Activated CD4-positive, alpha-beta T cell treated with anti-CD3 and anti-CD28 coated beads for 48 hours (primary cell): ENCODE measurements around the gene EIF4E1B.
"Not testable (repeated sequence)": the region's sequence is repeated elsewhere in the genome, so short reads cannot be mapped to it uniquely, and the experiment has no call there.

Experiments used
- DNase-seq: peaks from one replicate; pipeline ENCODE4 v3.0.0-alpha.2; 2020

Gene EIF4E1B, protein sequence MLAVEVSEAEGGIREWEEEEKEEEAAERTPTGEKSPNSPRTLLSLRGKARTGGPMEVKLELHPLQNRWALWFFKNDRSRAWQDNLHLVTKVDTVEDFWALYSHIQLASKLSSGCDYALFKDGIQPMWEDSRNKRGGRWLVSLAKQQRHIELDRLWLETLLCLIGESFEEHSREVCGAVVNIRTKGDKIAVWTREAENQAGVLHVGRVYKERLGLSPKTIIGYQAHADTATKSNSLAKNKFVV

GRCh38 chr5:176629853-176630680 is at the start of gene EIF4E1B, which contains the start of gene SNCB:
Gene EIF4E1B (plus strand): TSS chr5:176630675. CDS start chr5:176642788, 12,113 bp downstream.
Gene SNCB (minus strand): TSS chr5:176630534. CDS start chr5:176629654, 880 bp downstream.
- DNase-seq, result peak; percentile 68

DNA sequence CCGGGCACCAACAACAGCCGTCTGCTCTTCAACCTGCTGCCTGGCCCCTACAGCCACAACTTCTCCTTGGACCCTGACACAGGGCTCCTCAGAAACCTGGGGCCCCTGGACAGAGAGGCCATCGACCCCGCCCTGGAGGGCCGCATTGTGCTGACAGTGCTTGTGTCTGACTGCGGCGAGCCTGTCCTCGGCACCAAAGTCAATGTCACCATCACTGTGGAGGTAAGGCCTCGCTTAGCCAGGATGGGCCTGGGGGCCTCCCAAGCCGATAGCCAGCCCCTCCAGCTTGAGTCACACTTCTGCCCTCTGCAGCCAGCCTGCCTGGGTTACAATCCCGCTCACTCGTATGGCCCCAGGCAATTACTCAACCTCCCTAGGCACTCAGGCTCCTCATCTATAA is 49.1 kb upstream of the EIF4E1B start:
- DNase-seq, result no peak

GRCh38 chr5:176583076-176583475 is 47.4 kb upstream of the EIF4E1B start:
- no peak for DNase-seq

DNA sequence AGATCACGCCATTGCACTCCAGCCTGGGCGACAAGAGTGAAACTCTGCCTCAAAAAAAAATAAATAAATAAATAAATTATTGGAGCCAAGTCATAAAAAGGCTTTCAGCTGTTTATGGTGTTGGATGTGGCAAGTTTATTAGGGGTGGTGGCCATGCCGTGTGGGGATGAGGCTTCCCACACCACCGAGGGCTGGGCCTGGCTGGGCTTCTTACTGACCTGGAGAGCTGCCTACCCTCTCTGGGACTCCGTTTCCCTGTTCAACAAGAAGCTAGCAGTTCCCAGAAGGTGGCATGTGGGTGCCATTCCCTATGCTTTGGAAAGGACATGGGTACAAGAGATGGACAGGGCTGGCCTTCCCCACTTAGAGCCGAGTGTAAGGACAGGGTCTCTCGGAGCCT is 43.1 kb upstream of the EIF4E1B start:
- no peak for DNase-seq

DNA sequence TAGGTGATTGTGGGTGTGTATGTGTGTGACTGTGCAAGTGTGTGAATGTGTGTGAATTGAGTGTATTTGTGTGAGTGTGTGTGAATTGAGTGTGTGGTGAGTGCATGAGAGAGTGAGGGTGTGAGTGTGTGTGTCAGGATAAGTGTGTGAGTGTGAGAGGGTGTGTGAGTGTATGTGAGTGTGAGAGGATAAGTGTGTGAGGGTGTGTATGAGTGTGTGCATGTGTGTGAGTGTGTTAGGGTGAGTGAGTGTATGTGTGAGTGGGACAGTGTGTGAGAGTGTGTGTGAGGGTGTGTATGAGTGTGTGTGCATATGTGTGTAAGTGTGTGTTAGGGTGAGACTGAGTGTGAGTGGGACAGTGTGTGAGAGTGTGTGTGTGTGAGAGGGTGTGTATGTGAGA is 42.2 kb upstream of the EIF4E1B start:
- no peak for DNase-seq

DNA sequence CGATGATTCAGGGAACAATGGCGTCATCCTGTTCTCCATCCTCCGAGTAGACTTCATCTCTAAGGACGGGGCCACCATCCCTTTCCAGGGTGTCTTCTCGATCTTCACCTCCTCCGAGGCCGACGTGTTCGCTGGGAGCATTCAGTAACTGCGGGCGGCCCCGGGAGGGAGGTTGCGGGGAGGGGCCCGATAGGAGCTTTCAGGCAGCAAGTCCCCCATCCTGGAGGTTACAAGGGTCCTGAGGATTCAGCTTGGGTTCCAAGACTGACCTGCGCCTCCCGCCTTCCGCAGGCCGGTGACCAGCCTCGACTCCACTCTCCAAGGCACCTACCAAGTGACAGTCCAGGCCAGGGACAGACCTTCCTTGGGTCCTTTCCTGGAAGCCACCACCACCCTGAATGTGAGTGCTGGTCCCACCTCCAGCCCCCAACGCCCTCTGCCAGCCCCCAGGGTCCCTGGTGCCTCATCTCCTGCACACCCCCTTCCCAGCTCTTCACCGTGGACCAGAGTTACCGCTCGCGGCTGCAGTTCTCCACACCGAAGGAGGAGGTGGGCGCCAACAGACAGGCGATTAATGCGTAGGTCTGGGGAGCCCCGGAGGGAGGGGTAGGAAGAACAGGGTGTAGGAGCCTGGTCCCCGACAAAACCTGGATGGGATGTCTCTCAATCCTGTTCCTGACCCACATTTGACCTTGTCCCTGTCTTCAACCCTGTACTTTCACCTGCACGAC is 41.3 kb upstream of the EIF4E1B start:
- DNase-seq, result no peak

- no peak for DNase-seq
Observed at GRCh38 chr5:176590035-176590717, 40.3 kb upstream of the EIF4E1B start.

DNA sequence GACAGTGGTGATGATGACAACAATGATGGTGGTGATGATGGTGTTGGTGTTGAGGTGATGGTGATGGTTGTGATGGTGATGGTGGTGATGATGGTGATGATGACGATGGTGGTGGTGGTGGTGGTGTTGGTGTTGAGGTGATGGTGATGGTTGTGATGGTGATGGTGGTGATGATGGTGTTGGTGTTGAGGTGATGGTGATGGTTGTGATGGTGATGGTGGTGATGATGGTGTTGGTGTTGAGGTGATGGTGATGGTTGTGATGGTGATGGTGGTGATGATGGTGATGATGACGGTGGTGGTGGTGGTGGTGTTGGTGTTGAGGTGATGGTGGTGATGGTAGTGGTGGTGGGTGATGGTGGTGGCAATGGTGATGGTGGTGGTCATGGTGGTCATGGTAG is 38.8 kb upstream of the EIF4E1B start:
- not testable (repeated sequence) for DNase-seq

DNA sequence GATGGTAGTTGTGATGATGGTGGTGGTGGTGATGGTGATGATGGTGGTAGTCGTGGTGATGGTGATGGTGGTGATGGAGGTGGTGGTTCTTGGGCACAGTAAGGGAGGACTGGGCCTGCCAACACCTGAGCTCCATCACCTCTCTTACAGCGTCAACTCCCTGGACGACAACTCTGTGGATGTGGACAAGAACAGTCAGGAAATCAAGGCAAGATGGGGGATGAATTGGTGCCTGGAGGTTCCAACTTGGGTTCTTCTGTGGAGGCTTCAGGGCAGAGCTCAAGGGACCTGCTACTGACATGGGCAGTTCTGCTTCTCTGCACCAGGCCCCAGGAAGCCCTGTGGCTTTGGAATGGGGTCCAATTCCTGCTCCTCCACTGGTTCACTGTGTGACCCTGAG is 37.9 kb upstream of the EIF4E1B start:
- no peak for DNase-seq

DNA sequence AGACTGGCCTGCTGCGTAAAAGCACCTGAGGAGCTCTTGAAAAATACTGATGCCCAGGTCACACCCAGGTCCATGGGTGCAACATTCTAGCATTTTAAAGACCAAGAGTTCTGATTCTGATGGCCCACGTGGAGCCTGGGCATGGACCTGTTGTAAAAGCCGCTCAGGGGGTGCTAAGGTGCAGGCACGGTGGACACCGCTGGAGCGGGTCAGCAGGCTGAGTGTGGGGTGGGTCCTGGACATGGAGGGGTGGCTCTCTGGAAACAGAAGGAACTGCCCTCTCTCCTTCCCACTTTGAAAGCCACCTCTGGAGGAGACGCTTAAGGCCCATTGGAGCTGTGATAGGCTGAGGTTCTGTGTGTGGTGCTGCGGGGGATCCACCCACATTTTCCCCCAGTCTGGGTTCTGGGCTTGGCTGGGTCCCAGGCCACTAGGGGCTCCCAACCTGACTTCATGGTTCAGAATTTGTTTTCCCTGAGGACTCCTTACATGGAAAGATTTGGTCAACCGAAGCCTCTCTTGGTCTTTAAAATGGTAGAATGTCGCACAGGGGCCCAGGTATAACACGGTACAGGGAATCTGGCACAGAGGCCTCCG is 37.1 kb upstream of the EIF4E1B start:
- DNase-seq, result no peak

DNA sequence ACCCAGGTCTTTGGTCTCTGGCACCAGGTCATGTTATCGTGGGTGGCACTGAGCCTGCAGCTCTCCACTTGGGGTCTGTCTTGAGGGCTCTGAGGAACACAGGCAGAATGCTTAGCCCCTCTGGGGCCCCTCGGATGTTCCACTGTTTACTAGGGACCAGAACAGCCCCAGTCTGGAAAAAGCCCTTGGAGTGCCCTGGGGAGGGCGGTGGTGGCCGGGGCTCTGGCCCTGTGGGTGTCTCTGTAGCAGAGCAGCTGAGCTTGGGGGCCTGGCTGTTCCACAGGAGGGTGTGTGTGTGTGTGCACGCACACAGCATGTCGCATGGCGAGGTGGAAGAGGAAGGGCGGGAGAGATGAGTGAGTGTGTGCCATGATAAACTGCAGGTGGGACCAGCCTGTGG is 35.9 kb upstream of the EIF4E1B start:
- no peak for DNase-seq

DNA sequence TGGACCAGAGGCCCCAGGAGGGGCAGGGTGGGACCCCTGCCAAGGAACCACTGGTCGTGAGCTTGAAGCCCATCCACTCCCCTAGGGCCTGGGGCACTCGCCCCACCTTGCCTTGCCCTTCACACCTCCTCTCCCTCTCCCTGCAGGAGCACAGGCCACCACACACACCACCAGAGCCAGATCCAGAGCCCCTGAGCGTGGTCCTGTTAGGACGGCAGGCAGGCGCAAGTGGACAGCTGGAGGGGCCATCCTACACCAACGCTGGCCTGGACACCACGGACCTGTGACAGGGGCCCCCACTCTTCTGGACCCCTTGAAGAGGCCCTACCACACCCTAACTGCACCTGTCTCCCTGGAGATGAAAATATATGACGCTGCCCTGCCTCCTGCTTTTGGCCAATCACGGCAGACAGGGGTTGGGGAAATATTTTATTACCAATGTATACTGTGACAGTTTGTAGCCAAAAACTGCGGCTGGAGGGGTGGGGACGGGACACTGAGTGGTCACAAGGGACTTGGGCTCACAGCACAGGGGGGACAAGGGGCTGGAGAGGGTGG is 35.0 kb upstream of the EIF4E1B start:
- DNase-seq, result no peak

DNA sequence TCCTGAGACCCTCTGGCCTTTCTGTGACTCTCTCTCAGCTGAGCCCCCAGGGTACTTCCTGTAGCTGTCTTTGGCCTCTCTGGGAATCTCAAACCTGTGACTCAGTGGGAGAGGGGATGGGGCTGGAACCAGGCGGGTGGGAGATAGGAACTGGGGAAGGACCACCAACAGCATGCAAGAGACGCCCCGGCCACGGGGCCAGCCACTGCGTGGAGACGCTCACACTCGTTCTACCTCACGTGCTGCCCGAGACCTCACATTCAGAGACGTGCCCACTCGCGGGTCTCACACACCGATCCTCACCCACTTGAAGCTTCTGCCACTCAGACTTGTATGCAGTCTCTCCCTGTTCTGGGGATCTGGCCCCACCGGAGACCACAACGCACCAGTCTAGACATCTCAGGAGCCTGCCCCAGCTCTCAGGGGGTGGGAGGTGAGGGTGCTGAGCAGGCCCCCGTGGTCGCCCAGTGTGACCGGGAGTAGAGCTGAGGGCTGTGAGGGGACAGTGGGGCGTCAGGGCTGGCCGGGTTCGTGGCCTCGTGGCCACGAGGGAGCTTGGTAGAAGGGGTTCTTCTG is 34.3 kb upstream of the EIF4E1B start:
- no peak for DNase-seq

DNA sequence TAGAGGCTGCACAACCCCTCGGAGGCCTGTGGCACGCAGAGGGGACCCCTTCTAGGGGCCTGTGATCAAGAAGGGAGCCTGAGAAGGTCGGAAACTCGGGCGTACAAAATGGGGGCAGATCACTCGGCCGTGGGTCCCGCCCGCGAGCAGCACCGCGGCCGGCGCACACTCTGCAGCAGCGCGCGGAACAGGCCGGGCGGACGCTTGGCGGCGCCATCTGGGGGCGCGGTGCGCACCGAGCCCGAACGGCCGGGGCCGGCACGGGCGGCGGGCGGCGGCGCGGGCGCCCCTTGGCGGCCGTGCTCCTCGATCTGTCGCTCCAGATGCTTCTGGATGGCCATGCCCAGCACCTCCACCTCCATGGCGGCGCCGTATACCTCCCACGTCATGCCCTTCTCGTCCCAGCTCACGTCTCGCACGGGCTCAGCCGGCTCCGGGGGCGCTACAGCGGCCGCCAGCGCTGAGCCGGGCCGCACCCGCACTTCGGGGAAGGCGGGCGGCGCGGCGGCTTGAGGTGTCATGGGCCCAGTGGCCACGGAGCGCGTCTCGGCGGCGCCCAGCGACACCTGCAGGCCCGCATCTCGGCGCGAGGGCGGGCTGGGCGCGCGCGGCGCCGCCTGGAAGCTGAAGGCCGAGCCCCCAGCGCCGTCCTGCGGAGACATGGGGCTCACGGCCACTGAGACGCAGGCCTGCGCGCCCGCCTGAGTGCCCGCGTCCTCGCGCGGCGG is 33.6 kb upstream of the EIF4E1B start:
- peak; percentile 73 for DNase-seq

DNA sequence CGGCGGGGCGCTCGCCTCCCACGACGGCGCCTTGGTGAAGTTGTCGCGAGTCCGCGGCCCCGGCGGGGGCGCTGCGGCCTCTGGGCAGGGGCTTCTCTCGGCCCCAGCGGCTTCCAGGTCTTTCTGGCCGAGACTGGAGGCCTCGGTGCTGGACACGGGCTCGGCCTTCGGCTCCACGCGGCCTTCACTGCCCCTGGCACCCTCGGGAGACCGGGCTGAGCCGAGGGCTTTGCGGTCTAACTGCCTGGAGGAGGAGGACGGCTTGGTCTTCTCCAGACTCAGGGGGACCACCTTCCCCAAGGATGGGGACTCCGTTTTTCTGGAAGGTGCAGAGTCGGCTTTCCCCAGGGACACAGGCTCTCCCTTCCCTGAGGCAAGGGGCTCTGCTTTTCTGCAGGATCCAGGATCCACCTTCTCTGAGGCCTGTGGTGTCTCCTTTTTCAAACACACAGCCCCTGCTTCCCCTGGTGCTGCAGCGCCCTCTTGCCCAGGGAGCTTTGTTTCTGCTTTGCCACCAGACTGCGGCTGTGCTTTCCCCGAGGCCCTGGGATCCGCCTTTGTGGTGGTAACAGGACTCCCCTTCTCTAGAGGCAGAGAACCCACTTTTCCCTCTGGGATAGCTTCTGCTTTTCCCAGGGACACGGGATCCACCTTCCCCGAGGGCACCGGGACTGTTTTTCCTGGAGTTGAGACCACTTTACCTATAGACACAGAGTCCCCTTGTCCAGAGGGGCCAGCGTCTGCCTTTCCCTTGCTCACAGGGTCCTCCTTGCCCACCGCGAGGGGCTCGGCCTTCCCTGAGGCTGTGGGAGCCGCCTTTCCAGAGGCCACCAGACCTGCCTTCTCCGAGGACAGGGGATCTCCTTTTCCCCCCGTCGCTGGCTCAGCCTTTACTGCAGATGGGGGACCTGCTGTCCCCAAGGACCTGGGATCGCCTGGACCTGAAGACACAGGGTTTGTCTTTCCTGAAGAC is 32.8 kb upstream of the EIF4E1B start:
- DNase-seq, result peak; percentile 35

DNA sequence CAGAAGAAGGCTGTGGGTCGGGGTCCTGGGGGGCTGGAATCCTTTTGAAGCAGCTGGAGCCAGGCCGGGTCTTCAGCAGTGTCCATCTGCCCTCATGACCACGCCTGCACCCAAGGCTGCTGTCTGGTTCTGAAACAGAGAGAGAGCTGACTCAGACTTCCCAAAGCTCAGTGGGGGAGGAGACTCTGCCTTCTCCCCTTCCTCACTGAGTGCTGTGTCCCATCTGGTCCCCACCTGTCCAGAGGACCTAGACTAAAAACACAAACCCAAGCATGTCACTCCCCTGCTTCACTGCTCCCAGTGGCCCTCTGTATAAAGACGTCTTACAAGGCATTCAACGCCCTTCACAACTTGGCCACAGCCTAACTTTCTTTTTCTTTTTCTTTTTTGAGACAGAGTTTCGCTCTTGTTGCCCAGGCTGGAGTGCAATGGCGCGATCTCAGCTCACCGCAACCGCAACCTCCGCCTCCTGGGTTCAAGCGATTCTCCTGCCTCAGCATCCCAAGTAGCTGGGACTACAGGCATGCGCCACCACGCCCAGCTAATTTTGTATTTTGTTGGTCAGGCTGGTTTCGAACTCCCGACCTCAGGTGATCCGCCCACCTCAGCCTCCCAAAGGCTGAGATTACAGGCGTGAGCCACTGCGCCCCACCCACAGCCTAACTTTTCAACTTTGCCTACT is 30.6 kb upstream of the EIF4E1B start:
- not testable (repeated sequence) for DNase-seq

DNA sequence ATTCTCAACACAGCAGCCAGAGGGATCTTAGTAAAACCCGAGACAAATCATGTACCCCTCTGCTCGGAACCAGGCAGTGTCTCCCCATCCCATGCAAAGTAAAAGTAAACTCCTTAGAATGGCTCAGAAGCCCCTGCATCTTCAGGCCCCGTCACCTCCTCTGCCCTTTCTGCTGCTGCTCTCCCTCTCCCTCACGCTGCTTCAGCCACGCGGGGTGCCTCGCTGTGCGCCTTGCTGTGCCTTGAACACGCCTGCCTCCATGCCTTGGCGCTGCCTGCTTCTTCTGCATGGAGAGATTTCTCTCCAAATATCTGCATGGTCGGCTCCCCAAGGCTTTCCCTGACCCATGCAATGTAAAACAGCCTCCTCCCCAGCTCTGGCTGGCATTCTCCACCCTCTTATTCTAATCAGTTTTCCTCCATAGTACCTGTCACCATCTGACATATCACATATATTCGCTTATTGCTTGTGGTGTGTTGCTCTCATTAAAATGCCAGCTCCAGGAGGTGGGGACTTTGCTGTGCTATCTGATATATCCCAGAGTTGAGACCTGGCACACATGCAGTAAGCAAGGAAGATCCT is 28.5 kb upstream of the EIF4E1B start:
- no peak for DNase-seq

DNA sequence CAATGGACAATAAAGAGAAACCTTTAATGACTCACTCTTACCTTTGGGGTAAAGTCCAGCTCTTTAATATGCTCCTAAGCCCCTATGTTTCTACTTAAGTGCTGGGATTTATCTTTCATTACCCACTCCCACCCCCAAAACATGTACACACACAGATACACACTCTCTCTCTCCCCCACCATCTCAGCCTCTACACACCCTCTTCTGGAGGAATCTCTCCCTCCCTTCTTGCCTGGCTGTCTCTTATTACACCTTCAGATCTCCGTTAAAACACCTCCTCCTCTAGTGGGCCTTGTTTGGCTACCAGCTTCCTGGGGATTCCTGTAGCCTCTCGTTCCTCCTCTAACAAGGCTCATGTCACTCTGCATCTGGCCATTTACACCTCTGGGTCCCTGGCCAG is 27.4 kb upstream of the EIF4E1B start:
- DNase-seq, result no peak

GRCh38 chr5:176606032-176606431 is 24.4 kb upstream of the EIF4E1B start:
- no peak for DNase-seq
